Kidney (tissue), 14 donors: ENCODE data around the gene WNK2. TPM values are rescaled to one million over a fixed set of nuclear protein-coding genes. Genes with fewer than 3 reads are reported as not detected.

Experiments
- DNase-seq, 5 donors: peaks; one replicate each; pipeline ENCODE4 v3.0.0-alpha.2; 2013 to 2020
- FAIRE-seq: peaks from 2 replicates; lab custom pipeline; 2012; peaks lifted over from hg19 to GRCh38; lab: Jason Lieb, UNC
- H3K27ac ChIP-seq, 2 donors: one replicate each; pipeline ENCODE4 v1.7.0; 2013; ENCODE audit warnings: low read depth in 2 of 2, low read length in 2 of 2, inconsistent platforms in 1 of 2
- H3K27me3 ChIP-seq: one replicate; pipeline ENCODE4 v1.7.1; 2013; ENCODE audit warnings: low read length, inconsistent platforms; ENCODE audit not compliant: control insufficient read depth, insufficient read depth
- H3K36me3 ChIP-seq, 3 donors: one replicate each; pipeline versions ENCODE4 v1.7.0 to v1.7.1; 2013; ENCODE audit warnings: low read length in 3 of 3, control low read depth in 1 of 3, inconsistent platforms in 1 of 3; ENCODE audit not compliant: insufficient read depth in 3 of 3, control insufficient read depth in 2 of 3
- H3K4me1 ChIP-seq, 3 donors: one replicate each; pipeline versions ENCODE4 v1.7.0 to v1.7.1; 2013; ENCODE audit warnings: low read length in 3 of 3, inconsistent platforms in 1 of 3, low read depth in 1 of 3; ENCODE audit not compliant: control insufficient read depth in 2 of 3, insufficient read depth in 2 of 3
- H3K4me3 ChIP-seq, 3 donors: one replicate each; pipeline versions ENCODE4 v1.7.0 to v1.8.1; 2013; ENCODE audit warnings: low read length in 3 of 3, control low read depth in 1 of 3, inconsistent platforms in 1 of 3
- H3K9ac ChIP-seq, 3 donors: one replicate each; pipeline versions ENCODE4 v1.7.0 to v1.7.1; 2013; ENCODE audit warnings: low read length in 3 of 3, control low read depth in 1 of 3, inconsistent platforms in 1 of 3
- H3K9me3 ChIP-seq, 3 donors: one replicate each; pipeline versions ENCODE4 v1.7.0 to v1.7.1; 2013; ENCODE audit warnings: low read length in 3 of 3, control low read depth in 1 of 3, inconsistent platforms in 1 of 3; ENCODE audit not compliant: control insufficient read depth in 2 of 3, insufficient read depth in 1 of 3
- intact Hi-C: fragments of 100-400 bp; cut with DNase I; formaldehyde crosslinking; loops from one replicate; pipeline ENCODE4 v1.11.1; 2022
- polyA plus RNA-seq: library from polyadenylated mRNA; stranded (reverse); fragments of 350-450 nt; fragmentation: Illumina TruSeq; extraction: RNeasy Lipid Tissue Mini Kit (QIAGEN cat#74804); gene quantifications from one replicate; pipeline ENCODE4 v1.2.3, GENCODE V29; 2014; ENCODE audit warnings: low read depth, low replicate concordance; ENCODE audit not compliant: insufficient read depth
- total RNA-seq: library from RNA; stranded (reverse); fragmentation: NEBNext Ultra II Directional; extraction: Animal tissue kit (Norgen Biotek cat#: 25700); gene quantifications from one replicate; pipeline ENCODE4 v1.2.1, GENCODE V29; 2021
- TF ChIP-seq, protein P1 (sequence below): IDR thresholded peaks from 3 replicates; pipeline ENCODE4 v1.5.1; 2012; ENCODE audit warnings: mild to moderate bottlenecking, moderate library complexity, borderline replicate concordance; ENCODE audit not compliant: insufficient read depth; ENCODE audit errors: extremely low read depth
- donor health status: control.
- donor health status: control.
- donor health status: control.
- donor health status: control.
- donor health status: control.
- donor health status: DM: yes; HTN: yes; CAD: no.
- donor health status: Normal renal cell carcinoma (clear cell type).

Gene WNK2
- total and polyA plus RNA-seq, 2 donors from 2014 or later = 1.5 to 4.8 TPM

DNA sequence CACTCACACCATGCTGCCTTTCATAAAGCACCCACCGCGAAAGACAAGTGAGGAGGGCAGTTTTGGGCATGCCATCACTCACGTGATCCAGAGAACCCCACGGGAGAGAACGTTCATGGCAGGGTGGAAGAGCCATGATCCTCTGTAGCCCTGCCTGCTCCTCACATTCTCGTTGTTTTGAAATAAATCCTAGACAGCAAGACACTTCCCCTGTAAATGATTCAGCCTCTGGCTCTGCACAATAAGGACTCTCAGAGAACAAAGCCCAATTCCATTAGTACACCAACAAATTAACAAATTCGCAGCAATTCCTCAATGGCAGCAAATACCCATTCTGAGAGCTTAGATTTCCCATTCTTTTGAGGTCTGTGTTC lies 71.5 kb downstream of the WNK2 start:
- Histone ChIP-seq H3K9me3 (no peaks in the 10 kb centered on the region), H3K36me3 (no peaks in the 10 kb centered on the region), H3K4me3 (no peak overlapping the region), H3K27ac (no peak overlapping the region), H3K9ac (no peak overlapping the region), H3K27me3 (no peaks in the 10 kb centered on the region), H3K4me1 (no peaks in the 10 kb centered on the region)
- TF ChIP-seq, protein P1, sequence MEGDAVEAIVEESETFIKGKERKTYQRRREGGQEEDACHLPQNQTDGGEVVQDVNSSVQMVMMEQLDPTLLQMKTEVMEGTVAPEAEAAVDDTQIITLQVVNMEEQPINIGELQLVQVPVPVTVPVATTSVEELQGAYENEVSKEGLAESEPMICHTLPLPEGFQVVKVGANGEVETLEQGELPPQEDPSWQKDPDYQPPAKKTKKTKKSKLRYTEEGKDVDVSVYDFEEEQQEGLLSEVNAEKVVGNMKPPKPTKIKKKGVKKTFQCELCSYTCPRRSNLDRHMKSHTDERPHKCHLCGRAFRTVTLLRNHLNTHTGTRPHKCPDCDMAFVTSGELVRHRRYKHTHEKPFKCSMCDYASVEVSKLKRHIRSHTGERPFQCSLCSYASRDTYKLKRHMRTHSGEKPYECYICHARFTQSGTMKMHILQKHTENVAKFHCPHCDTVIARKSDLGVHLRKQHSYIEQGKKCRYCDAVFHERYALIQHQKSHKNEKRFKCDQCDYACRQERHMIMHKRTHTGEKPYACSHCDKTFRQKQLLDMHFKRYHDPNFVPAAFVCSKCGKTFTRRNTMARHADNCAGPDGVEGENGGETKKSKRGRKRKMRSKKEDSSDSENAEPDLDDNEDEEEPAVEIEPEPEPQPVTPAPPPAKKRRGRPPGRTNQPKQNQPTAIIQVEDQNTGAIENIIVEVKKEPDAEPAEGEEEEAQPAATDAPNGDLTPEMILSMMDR = no peak
- DNase-seq (no peak), FAIRE-seq (no peak)
- intact Hi-C loops = no loop called here

DNA sequence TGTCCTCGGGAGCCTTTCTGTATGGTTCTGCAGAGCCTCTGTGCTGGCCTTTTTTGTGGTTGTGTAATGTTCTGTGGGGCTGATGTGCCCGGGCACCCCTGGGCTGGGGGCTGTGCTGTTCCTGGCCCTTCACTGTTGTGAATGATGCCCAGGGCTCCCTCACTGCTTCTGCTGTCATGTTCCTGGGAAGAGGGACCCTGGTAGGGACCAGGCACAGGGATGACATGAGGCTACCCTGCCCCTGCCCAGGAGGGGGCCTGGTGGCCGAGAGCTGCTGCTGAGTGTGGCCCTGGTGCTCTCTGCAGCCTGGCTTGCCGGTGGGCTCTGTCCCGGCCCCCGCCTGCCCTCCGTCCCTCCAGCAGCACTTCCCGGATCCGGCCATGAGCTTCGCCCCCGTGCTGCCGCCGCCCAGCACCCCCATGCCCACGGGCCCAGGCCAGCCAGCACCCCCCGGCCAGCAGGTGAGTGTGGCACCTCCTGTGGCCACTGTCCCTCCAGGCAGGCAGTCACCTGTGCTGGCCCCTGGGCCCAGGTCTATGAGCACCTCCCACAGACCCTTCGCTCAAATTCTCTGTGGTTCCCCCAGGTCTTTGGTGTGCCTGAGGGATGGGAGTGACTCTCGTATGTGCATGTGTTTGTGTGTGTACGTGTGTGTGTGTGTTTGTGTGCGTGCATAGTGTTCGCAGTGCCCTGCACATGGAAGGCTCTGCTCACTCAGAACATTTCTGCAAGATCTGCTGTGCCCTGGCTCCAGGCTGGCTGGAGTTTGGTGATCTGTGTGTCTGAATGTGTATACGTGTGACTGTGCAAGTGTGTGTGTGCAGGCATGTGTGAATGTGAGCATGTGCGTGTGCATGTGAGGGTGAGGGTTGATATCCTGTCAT lies 72.3 kb downstream of the WNK2 start:
- H3K27ac ChIP-seq = no peak overlapping the region
- DNase-seq (peak in 1 of 5 donors; percentile 61), FAIRE-seq (no peak)
- H3K9me3 ChIP-seq = no peaks in the 10 kb centered on the region
- no peak overlapping the region for H3K9ac ChIP-seq
- H3K27me3 ChIP-seq = no peaks in the 10 kb centered on the region
- intact Hi-C loops = no loop called here
- H3K4me3 ChIP-seq = no peak overlapping the region
- no peaks in the 10 kb centered on the region for H3K36me3 ChIP-seq
- TF ChIP-seq, protein P1 = no peak
- H3K4me1 ChIP-seq = no peaks in the 10 kb centered on the region

DNA sequence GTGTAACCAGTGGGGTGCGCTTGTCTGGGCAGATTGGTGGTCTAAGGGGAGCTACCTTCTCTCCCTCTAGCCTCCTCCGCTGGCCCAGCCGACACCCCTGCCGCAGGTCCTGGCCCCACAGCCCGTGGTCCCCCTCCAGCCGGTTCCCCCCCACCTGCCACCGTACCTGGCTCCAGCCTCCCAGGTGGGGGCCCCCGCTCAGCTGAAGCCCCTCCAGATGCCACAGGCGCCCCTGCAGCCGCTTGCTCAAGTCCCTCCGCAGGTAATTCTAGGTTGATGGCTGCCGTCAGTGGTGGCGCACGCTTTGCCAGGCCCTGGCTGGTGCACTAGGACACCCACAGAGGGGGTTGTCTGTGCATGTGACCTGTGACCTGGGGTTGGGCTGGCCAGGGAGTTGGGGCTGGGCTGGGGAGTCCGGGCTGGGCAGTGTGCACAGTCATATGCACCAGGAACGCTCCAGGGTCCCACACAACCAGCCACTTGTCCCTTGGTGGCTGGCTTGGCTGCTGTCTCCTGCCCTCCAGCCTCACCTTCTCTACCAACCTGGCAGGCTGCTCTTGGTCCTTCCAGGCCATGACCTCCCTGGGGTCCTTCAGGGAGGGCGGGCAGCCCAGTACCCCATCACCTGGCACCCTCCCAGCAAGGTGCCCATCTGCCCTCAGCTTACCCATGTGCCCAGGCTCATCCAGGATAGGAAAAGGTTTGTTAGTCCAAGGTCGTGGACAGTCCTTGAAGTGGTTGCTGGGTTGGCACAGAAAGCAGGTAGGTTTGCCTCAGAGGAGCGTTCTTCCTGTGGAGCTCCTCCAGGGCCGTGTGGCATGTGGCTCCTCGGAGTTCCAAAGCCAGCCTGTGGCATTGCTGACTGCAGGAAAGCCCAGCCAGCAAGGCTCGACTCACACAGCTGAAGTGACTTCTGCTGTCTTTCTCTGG lies 73.2 kb downstream of the WNK2 start:
- Histone ChIP-seq H3K27ac (no peak overlapping the region), H3K9ac (no peak overlapping the region), H3K4me3 (no peak overlapping the region), H3K4me1 (no peaks in the 10 kb centered on the region), H3K27me3 (no peaks in the 10 kb centered on the region), H3K9me3 (no peaks in the 10 kb centered on the region), H3K36me3 (no peaks in the 10 kb centered on the region)
- intact Hi-C loops = no loop called here
- peak in 2 of 5 donors; percentile 31 to 68 for DNase-seq
- FAIRE-seq = no peak
- TF ChIP-seq, protein P1 = no peak
